Measurements from ENCODE around the gene ALG2.

- TF ChIP-seq ATF2 (tag by site-specific recombination; IDR thresholded peaks at IDR 0.05; ENCODE audit: low read depth) (no peak), REST (tag by site-specific recombination; IDR thresholded peaks at IDR 0.05) (no peak), ZNF792 (tag by site-specific recombination; IDR thresholded peaks at IDR 0.05) (no peak), CTCF (tag by site-specific recombination; IDR thresholded peaks at IDR 0.05) (no peak), ZNF580 (tag by site-specific recombination; IDR thresholded peaks at IDR 0.05) (no peak), HOXA7 (CRISPR knock-in tag; IDR thresholded peaks at IDR 0.05; ENCODE audit: borderline replicate concordance) (no peak), ZSCAN23 (tag by site-specific recombination; IDR thresholded peaks at IDR 0.05) (no peak), ZNF274 (IDR thresholded peaks at IDR 0.05; ENCODE audit: low read length) (no peak), ZNF274 (tag by site-specific recombination; IDR thresholded peaks at IDR 0.05; ENCODE audit: borderline replicate concordance) (no peak), ZNF529 (tag by site-specific recombination; IDR thresholded peaks at IDR 0.05; ENCODE audit: insufficient replicate concordance) (no peak), ZBTB8A (tag by site-specific recombination; IDR thresholded peaks at IDR 0.05) (no peak), PBX3 (CRISPR knock-in tag; IDR thresholded peaks at IDR 0.05) (no peak)
These were observed 2.7 kb upstream of the ALG2 start for GRCh38 chr9:99224445-99224844.
